ENCODE measurements around the gene SLC34A1. TPM values are rescaled to one million over a fixed set of nuclear protein-coding genes. Genes with fewer than 3 reads are reported as not detected.

The SLC34A1 gene
- total and polyA plus RNA-seq, 4 donors: not detected

DNA sequence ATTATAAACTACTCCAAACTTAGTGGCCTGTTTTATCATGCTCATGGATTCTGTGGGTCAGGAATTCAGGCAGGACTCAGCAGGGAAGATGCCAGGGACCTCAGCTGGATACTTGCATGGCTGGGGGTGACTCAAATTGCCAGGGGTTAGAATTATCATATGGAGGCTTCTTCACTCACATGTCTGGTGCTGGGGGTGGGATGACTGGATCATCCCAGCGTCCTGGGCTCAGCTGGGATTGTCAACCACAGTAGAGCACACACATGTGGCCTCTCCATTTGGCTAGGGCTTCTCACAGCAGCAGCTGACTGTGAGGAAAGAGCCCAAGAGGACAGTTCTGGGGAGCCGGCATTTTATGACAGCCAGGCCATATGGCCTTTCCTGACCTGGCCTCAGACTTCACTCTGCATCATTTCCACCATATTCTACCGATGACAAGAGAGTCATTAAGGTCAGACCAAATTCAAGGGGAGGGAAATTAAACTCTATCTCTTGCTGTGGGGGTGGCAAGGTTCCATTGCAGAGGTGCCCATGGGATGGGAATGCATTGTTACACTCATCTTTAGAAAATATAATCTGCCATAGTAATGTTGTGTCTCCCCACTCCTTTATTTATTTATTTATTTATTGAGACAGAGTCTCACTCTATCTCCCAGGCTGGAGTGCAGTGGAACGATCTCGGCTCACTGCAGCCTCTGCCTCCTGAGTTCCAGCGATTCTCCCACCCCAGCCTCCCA, 37.0 kb downstream of the SLC34A1 start:
- no peak overlapping the region for H3K4me3 ChIP-seq (ENCODE audit: low read length in 2 of 2)
- 85 to 87% methylated on average over 6 of the region's 6 CpGs for WGBS, 2 donors
- H3K4me1 ChIP-seq (ENCODE audit: control insufficient read depth in 1 of 2, insufficient read depth in 2 of 2, low read length in 2 of 2): no peaks in the 10 kb centered on the region
- intact Hi-C loops (cut with DNase I): no loop called here
- ATAC-seq (ENCODE audit: low FRiP score): no peak
- DNase-seq: no peak
- no peaks in the 10 kb centered on the region for H3K27me3 ChIP-seq (ENCODE audit: control insufficient read depth in 1 of 2, insufficient read depth in 2 of 2, low read length in 1 of 2)
- no peaks in the 10 kb centered on the region for H3K36me3 ChIP-seq (ENCODE audit: control insufficient read depth in 1 of 2, insufficient read depth in 2 of 2, low read length in 1 of 2)
- H3K27ac ChIP-seq (ENCODE audit: low read depth in 1 of 2, low read length in 2 of 2): no peak overlapping the region
- H3K9me3 ChIP-seq (ENCODE audit: control insufficient read depth, low read length): no peaks in the 10 kb centered on the region

DNA sequence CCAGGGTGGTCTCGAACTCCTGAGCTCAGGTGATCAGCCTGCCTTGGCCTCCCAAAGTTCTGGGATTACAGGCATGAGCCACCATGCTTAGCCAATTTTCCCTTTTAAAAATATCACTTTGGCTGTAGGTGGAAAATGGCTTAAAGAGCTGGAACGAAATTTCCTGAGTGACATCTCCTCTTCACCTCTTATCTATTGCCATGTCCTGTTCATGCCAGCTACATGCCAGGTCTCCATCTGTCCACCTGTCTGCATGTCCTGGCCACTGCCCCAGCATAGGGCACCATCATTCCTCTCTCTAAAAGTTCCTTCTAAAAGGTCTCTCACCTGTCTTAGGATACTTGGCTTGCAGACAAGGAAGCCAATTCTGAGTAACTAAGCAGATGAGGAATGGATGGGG, 39.4 kb downstream of the SLC34A1 start:
- Histone ChIP-seq H3K36me3 (ENCODE audit: control insufficient read depth in 1 of 2, insufficient read depth in 2 of 2, low read length in 1 of 2) (no peaks in the 10 kb centered on the region), H3K9me3 (ENCODE audit: control insufficient read depth, low read length) (no peaks in the 10 kb centered on the region), H3K4me1 (ENCODE audit: control insufficient read depth in 1 of 2, insufficient read depth in 2 of 2, low read length in 2 of 2) (peaks cover 0 to 3% of the 10 kb centered on the region in 2 donors), H3K27me3 (ENCODE audit: control insufficient read depth in 1 of 2, insufficient read depth in 2 of 2, low read length in 1 of 2) (no peaks in the 10 kb centered on the region), H3K4me3 (ENCODE audit: low read length in 2 of 2) (no peak overlapping the region), H3K27ac (ENCODE audit: low read depth in 1 of 2, low read length in 2 of 2) (no peak overlapping the region)
- 87 to 96% methylated on average over 2 of the region's 2 CpGs for WGBS, 2 donors
- no peak for DNase-seq
- no peak for ATAC-seq (ENCODE audit: low FRiP score)
- intact Hi-C loops (cut with DNase I): no loop called here

DNA sequence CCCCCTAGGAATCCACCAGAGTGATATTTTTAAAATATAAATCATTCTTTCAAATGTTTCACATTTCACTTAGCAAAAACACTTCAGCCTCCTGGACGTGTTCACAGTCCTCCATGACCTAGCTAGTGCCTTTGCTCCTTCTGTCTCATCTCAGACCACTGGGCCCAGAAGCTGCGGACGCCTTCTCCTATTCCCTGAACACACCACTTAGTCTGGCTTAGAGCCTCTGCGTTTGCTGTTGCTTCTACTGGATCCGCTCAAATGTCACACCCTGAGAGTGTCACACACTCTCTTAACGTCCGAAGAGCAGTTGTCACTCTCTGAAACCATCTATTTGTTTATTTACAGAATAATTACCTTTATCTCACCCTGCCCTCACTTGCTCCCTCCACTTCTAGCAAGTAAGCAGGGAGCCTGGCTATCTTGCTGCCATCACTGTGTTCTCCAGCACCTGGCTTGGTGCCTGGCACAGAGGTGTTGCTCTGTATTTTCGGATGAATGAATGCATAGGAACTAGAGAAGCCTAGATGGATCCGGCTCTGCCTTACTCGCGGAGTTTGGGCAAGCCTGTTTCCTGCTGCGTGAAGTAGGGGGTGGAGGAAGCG, 41.1 kb downstream of the SLC34A1 start:
- Histone ChIP-seq H3K4me1 (ENCODE audit: control insufficient read depth in 1 of 2, insufficient read depth in 2 of 2, low read length in 2 of 2) (peaks cover 0 to 3% of the 10 kb centered on the region in 2 donors), H3K27me3 (ENCODE audit: control insufficient read depth in 1 of 2, insufficient read depth in 2 of 2, low read length in 1 of 2) (no peaks in the 10 kb centered on the region), H3K4me3 (ENCODE audit: low read length in 2 of 2) (peak overlapping the region in 1 of 2 donors; percentile 36), H3K27ac (ENCODE audit: low read depth in 1 of 2, low read length in 2 of 2) (peak overlapping the region in 1 of 2 donors; percentile 85), H3K9me3 (ENCODE audit: control insufficient read depth, low read length) (no peaks in the 10 kb centered on the region), H3K36me3 (ENCODE audit: control insufficient read depth in 1 of 2, insufficient read depth in 2 of 2, low read length in 1 of 2) (no peaks in the 10 kb centered on the region)
- 44 to 48% methylated on average over 13 of the region's 13 CpGs for WGBS, 2 donors
- DNase-seq: no peak
- intact Hi-C loops (cut with DNase I): no loop called here
- ATAC-seq (ENCODE audit: low FRiP score): no peak

DNA sequence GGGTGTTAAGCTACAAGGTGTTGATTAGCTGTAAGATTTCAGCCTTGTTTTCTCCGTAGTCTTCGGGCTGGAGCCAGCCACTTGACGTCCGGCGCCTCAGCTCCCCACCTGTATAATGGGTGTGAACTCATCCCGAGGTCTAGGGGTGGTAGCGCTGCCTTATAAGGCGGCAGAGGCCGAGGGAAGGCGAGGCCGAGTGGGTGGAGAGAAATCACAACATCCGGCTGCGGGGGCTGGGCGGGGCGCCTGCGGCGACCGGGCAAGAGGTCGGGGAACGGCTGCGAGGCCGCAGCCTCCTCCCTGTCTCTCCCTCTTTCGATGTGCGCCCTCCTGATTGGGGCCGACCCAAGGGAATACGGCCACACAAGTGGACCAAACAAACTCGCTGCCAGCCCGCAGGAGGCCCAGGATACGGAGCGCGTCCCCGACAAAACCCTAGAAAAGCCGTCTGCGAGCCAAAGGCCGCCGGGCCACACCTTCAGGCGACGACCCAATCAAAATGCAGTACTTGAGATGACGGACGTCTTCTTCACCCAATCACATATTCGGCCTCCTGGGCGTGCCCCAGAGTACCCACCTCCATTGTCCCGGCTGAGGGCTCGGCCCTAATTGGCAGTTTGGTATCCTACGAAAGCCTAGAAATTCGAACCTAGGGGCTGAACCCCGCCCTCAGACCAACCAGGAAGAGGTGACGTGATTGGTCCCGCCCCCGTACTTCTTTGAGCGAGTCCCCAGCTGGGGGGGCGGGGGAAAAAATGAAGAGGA, 41.7 kb downstream of the SLC34A1 start:
- DNase-seq (peak; percentile 99 to 100), ATAC-seq (ENCODE audit: low FRiP score) (peak; percentile 98)
- Histone ChIP-seq H3K27me3 (ENCODE audit: control insufficient read depth in 1 of 2, insufficient read depth in 2 of 2, low read length in 1 of 2) (no peaks in the 10 kb centered on the region), H3K4me1 (ENCODE audit: control insufficient read depth in 1 of 2, insufficient read depth in 2 of 2, low read length in 2 of 2) (peaks cover 0 to 3% of the 10 kb centered on the region in 2 donors), H3K9me3 (ENCODE audit: control insufficient read depth, low read length) (no peaks in the 10 kb centered on the region), H3K27ac (ENCODE audit: low read depth in 1 of 2, low read length in 2 of 2) (peak overlapping the region; percentile 79 to 94), H3K36me3 (ENCODE audit: control insufficient read depth in 1 of 2, insufficient read depth in 2 of 2, low read length in 1 of 2) (no peaks in the 10 kb centered on the region), H3K4me3 (ENCODE audit: low read length in 2 of 2) (peak overlapping the region; percentile 36)
- intact Hi-C loops (cut with DNase I): loop anchor here in 1 of 2 donors (2.0 kb wide), 2 partner anchors 29 to 71 kb away; partner anchors contain the start of gene PDLIM7
- WGBS, 2 donors: 1% methylated on average over 50 to 52 of the region's 52 CpGs

DNA sequence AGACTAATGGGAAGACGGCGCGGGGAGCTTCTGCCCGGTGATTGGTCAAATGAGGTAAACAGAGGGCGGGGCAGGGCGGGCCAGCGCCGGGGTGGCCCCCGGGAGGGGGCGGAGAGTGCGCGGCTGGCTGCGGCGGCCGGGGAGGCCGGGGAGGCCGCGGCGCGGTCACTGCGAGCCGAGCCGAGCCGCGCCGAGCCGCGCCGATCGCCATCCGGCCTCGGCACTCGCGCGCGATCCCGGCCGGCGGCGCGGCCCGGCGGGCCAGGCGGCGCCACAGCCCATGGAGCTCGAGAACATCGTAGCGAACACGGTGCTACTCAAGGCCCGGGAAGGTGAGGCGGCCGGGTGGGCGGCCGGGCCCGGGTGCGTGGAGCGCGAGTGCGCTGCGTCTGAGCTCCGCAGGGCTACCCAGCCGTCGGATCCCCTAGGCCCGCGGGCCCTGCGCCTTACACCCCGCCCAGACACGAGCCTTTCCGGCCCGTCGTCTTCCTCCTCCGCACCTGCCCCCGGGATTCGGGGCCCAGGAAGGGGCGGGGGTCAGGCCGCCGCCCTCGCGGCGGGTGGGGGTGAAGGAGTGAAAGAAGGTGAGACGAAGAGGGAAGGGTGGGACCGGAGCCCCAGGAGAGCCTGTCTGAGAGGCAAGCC, 42.5 kb downstream of the SLC34A1 start, which contains the start of gene GRK6:
GRK6 (plus strand) TSS at position 111 of the 645 bp plus-strand sequence; CDS start at position 281, 170 bp downstream.
- peak; percentile 72 to 86 for DNase-seq
- Histone ChIP-seq H3K9me3 (ENCODE audit: control insufficient read depth, low read length) (no peaks in the 10 kb centered on the region), H3K27ac (ENCODE audit: low read depth in 1 of 2, low read length in 2 of 2) (peak within 1 kb of the TSS; percentile 79 to 94), H3K27me3 (ENCODE audit: control insufficient read depth in 1 of 2, insufficient read depth in 2 of 2, low read length in 1 of 2) (no peaks in the 10 kb centered on the region), H3K4me1 (ENCODE audit: control insufficient read depth in 1 of 2, insufficient read depth in 2 of 2, low read length in 2 of 2) (peaks cover 0 to 3% of the 10 kb centered on the region in 2 donors), H3K36me3 (ENCODE audit: control insufficient read depth in 1 of 2, insufficient read depth in 2 of 2, low read length in 1 of 2) (no peaks in the 10 kb centered on the region), H3K4me3 (ENCODE audit: low read length in 2 of 2) (peak within 1 kb of the TSS; percentile 63 to 86)
- ATAC-seq (ENCODE audit: low FRiP score): no peak
- 1% methylated on average over 61 to 82 of the region's 82 CpGs for WGBS, 2 donors
- intact Hi-C loops (cut with DNase I): loop anchor here in 1 of 2 donors (2.0 kb wide), 2 partner anchors 28 to 70 kb away; partner anchors contain the start of gene PDLIM7

DNA sequence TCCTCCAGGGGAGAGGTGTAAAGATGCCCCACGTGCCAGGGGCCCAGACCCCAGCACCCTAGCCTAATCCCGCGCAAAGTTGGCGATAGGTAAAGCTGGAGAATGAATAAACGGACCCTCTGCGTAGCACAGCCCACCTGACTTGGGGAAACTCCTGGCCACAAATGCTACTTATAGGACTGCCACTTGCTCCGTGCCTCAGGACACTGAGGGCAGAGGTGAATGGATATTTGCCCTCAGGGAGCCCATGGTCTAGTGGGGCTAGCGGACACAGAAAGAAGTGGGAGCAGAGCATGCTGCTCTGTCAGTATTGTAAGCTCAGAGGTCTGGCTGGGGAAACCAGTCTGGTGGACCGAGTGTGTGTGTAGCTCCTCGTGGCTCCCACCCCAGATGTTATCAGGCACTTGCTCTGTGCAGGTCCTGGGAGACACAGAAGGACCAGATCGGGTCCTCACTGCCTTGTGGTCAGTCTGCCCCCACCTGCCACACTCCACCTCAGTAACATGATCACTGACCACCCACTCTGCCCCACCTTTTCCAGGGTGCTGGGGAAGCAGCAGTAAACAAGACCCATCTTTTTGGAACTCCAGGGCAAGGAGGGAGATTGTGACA, 43.1 kb downstream of the SLC34A1 start:
- WGBS, 2 donors: 19 to 22% methylated on average over 11 of the region's 11 CpGs
- Histone ChIP-seq H3K27me3 (ENCODE audit: control insufficient read depth in 1 of 2, insufficient read depth in 2 of 2, low read length in 1 of 2) (no peaks in the 10 kb centered on the region), H3K36me3 (ENCODE audit: control insufficient read depth in 1 of 2, insufficient read depth in 2 of 2, low read length in 1 of 2) (no peaks in the 10 kb centered on the region), H3K27ac (ENCODE audit: low read depth in 1 of 2, low read length in 2 of 2) (no peak overlapping the region), H3K9me3 (ENCODE audit: control insufficient read depth, low read length) (no peaks in the 10 kb centered on the region), H3K4me1 (ENCODE audit: control insufficient read depth in 1 of 2, insufficient read depth in 2 of 2, low read length in 2 of 2) (peaks cover 0 to 3% of the 10 kb centered on the region in 2 donors), H3K4me3 (ENCODE audit: low read length in 2 of 2) (peak overlapping the region; percentile 63 to 86)
- no peak for ATAC-seq (ENCODE audit: low FRiP score)
- DNase-seq: no peak
- intact Hi-C loops (cut with DNase I): loop anchor here in 1 of 2 donors (2.0 kb wide), 2 partner anchors 27 to 69 kb away; partner anchors contain the start of gene PDLIM7

- Histone ChIP-seq H3K4me3 (ENCODE audit: low read length in 2 of 2) (no peak overlapping the region), H3K36me3 (ENCODE audit: control insufficient read depth in 1 of 2, insufficient read depth in 2 of 2, low read length in 1 of 2) (no peaks in the 10 kb centered on the region), H3K4me1 (ENCODE audit: control insufficient read depth in 1 of 2, insufficient read depth in 2 of 2, low read length in 2 of 2) (peaks cover 0 to 3% of the 10 kb centered on the region in 2 donors), H3K27ac (ENCODE audit: low read depth in 1 of 2, low read length in 2 of 2) (no peak overlapping the region), H3K9me3 (ENCODE audit: control insufficient read depth, low read length) (no peaks in the 10 kb centered on the region), H3K27me3 (ENCODE audit: control insufficient read depth in 1 of 2, insufficient read depth in 2 of 2, low read length in 1 of 2) (no peaks in the 10 kb centered on the region)
- no peak for ATAC-seq (ENCODE audit: low FRiP score)
- intact Hi-C loops (cut with DNase I): loop anchor here in 1 of 2 donors (2.0 kb wide), 2 partner anchors 27 to 69 kb away; partner anchors contain the start of gene PDLIM7
- peak in 1 of 2 donors; percentile 55 for DNase-seq
- 81 to 85% methylated on average over 11 of the region's 11 CpGs for WGBS, 2 donors
These were observed 43.8 kb downstream of the SLC34A1 start for GRCh38 chr5:177427919-177428573.
